Endometrium (tissue), 2 donors: ENCODE data around the gene ABCD1.
"Not testable (repeated sequence)": the region's sequence is repeated elsewhere in the genome, so short reads cannot be mapped to it uniquely, and the experiment has no call there.

Experiments used
- FAIRE-seq: peaks from 2 replicates; lab custom pipeline; 2012; peaks lifted over from hg19 to GRCh38; lab: Jason Lieb, UNC
- donor health status: control.
- donor health status: control.

Gene ABCD1

GRCh38 chrX:153734871-153735270 lies 10.2 kb downstream of the ABCD1 start:
- FAIRE-seq, result no peak

DNA sequence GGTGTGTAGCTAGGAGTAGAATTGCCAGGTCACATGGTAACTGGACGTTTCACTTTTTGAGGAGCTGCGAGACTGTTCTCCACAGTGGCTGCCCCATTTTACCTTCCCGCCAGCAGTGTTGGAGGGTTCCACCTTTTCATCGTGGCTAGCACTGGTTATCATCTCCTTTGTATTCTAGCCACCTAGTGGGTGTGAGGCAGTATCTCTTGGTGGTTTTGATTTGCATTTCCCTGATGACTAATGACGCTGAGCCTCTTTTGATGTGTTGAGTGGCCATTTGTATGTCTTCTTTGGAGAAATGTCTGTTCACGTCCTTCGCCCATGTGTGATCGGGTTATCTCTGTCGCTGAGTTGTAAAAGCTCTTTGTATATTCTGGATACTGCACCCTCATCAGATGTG lies 10.6 kb downstream of the ABCD1 start:
- no peak for FAIRE-seq

GRCh38 chrX:153736071-153736820 lies 11.6 kb downstream of the ABCD1 start:
- no peak for FAIRE-seq

GRCh38 chrX:153736871-153737441 lies 12.3 kb downstream of the ABCD1 start:
- no peak for FAIRE-seq

DNA sequence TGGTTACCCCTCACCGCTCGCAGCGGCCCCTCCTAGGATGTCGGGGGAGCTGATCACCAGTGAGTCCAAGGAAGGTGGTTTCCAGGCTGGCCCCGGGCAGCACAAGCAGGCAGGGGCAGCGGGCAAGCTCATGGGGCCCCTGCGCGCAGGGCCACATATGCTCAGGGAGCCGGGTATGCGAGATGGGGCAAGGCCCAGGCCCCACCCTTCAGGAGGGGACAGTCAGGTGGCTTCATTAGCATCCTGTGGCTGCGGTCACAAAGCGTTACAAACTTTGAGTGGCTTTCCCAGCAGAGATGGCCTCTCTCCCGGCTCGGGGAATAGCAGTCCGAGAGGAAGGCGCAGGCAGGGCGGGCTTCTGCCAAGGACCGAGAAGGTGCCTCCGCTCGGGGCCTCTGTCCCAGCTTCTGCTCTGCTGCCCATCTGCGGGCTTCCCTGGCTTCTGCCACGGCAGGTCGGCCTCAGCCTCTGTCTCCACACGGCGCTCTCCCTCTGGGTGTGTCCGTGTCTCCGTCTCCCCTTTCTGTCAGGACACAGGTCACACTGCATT lies 13.5 kb downstream of the ABCD1 start:
- FAIRE-seq, result no peak

DNA sequence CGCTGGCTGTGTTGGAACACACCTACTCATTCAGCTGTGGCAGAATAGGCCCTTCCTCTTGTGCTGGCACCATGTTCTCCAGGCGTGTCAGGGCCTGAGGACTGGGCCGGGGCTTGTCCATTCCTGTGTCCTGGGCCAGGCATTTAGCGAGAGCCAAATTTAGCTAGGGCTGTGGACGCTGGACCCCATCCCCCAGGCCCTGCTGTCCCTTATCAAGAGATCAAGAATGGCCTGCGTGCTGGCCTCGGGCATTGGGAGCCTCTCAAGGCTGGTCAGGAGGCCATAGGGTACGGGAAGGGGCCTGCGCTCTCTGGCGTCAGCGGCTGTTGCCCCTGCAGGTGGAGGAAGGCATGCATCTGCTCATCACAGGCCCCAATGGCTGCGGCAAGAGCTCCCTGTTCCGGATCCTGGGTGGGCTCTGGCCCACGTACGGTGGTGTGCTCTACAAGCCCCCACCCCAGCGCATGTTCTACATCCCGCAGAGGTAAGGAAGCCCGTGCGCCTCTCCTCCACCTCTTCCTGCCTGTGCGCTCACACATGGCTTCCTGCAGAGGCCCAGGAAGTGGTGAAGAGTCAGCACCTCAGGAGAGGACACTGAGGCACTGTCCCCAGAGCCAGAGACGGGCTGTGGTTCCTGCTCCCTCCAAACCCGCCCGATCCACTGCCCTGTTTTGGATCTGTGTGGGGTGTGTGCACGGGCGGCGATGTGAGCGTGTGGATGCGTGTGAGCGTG lies 15.3 kb downstream of the ABCD1 start:
- no peak for FAIRE-seq

DNA sequence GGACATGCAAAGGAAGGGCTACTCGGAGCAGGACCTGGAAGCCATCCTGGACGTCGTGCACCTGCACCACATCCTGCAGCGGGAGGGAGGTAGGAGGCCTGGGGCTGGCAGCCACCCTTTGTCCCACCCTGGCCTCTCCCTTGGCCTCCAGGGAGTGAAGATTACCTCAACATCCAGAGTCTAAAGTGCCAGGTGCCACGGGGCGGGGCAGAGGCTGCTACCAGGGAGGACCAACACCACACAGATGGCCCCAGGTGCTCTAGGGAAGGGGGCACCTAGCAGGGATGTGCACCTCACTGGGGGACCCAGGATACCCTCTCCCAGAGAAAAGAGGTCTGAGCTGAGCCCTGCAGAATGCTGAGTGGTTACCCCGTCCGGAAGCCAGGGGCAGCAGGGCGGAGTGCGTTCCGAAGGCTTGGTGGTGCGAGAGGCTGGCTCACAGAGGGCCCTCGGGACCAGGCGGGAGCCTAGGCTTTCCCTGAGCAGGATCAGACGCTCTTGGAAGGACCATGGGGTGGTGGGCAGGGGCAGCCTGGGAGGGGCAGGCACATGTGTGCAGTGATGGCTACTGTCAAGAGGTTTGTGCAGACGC lies 16.1 kb downstream of the ABCD1 start:
- FAIRE-seq, result no peak

DNA sequence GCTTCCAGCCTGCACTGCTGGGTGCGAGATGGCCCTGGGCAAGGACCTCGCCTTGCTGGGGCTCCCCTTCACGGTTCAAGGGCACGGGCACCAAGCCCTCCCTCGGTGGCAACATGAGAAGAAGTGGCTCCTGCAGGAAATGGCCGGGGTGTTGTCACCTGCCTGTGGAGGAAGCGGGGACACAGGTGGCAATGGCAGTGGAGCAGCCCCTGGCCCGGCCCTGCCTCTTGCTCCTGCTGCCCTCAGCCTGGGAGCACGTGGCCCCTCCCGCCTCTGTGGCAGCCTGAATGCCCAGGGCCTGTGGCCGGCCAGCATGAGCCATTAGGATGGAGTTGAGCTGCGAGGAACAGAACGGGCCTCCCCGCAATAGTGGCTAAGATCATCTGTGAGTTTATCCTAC lies 16.8 kb downstream of the ABCD1 start:
- FAIRE-seq, result no peak

DNA sequence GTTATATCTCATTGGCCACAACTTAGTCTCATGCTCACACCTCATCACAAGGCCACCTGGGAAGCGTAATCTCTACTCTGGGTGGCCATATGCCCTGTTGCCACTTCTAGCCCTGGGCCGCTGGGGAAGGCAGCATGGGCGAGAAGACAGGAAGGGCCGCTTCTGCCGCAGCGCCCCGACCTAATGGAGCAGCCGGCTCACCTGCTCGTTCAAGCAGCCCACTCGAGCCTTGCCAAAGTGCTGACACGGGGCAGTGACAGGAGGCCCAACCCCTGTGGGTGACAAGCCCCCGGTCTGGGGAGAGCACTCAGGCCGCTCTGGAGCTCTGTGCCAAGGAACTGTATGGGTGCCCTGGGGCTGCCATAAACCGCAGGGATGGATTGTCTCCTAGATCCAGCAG lies 17.5 kb downstream of the ABCD1 start:
- FAIRE-seq, result not testable (repeated sequence)

DNA sequence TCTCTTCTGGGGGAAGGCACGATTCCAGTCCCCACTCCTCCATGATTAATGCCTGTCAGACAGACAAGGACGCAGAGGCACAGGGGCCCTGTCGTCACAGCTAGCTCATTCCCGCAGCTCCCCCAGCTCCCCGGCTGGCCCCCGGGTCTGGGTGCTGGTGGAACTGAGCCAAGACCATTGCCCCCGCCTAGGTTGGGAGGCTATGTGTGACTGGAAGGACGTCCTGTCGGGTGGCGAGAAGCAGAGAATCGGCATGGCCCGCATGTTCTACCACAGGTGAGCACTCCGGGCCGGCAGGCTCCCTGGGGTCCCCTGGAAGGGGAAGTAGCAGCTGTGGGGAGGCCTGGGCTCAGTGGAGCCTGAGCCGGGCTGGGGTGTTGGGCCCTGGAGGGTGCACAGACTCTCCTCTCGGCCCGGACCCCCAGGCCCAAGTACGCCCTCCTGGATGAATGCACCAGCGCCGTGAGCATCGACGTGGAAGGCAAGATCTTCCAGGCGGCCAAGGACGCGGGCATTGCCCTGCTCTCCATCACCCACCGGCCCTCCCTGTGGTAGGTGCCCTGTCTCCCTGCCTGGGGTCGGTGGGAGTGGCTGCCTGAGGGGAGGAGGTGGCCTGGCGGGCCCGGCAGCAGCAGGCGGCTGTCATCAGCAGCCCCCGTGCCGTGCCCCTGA lies 18.3 kb downstream of the ABCD1 start:
- not testable (repeated sequence) for FAIRE-seq

DNA sequence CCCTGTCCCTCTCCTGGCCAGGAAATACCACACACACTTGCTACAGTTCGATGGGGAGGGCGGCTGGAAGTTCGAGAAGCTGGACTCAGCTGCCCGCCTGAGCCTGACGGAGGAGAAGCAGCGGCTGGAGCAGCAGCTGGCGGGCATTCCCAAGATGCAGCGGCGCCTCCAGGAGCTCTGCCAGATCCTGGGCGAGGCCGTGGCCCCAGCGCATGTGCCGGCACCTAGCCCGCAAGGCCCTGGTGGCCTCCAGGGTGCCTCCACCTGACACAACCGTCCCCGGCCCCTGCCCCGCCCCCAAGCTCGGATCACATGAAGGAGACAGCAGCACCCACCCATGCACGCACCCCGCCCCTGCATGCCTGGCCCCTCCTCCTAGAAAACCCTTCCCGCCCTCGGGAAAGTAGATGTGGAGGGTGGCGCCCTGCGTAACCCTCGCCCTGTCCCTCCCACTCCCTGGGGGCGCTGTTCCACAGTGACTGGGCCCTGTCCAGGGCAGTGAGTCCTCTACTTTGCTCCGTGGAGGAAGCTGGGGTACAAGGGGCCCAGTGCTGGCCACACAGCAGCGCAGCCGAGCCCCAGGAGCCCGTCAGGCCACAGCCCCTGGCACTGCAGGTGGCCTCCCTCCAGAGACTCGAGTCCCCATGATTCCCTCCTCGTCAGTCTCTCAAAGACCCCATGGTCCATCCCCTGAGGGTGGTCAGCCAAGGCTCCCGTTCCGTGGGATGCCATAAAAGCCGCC lies 19.0 kb downstream of the ABCD1 start:
- FAIRE-seq, result not testable (repeated sequence)

GRCh38 chrX:153744210-153745066 lies 19.8 kb downstream of the ABCD1 start:
- FAIRE-seq, result no peak

- FAIRE-seq, result not testable (repeated sequence)
Measured at GRCh38 chrX:153745067-153745433, 20.4 kb downstream of the ABCD1 start.

- no peak for FAIRE-seq
Measured at GRCh38 chrX:153746359-153746758, 21.7 kb downstream of the ABCD1 start.

DNA sequence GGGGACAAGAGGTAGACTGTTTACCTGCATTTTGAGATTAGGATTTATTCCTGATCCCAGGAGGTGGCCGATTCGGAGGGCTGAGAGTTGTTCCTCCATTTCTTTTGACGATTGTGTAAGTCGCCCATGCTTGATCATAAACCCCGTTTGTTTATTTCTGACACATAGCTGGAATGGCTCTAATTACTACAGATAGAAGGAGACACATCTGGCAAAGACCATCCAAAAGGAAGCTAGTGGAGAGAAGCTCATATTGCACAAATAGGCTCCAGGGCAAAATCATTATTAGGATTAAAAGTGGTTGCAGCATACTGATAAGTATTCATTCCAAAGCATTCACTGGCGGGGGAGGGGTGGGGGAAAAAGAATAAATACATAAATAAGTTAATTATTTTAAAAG lies 22.3 kb downstream of the ABCD1 start:
- not testable (repeated sequence) for FAIRE-seq

- not testable (repeated sequence) for FAIRE-seq
Measured at GRCh38 chrX:153749017-153749416, 24.4 kb downstream of the ABCD1 start.

- no peak for FAIRE-seq
Measured at GRCh38 chrX:153750127-153750774, 25.6 kb downstream of the ABCD1 start.

DNA sequence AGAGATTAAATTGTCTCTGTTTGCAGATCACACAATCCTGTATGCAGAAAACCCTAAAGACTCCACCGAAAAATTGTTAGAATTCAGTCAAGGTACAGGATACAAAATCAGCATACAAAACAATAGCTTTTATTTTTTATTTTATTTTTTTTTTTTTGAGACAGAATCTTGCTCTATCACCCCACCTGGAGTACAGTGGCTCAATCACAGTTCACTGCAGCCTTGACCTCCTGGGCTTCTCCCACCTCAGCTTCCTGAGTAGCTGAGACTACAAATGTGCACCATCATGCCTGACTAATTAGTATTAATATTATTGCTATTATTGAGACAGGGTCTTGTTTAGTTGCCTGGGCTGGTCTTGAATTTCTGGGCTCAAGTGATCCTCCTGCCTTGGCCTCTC lies 30.5 kb downstream of the ABCD1 start:
- FAIRE-seq, result no peak

DNA sequence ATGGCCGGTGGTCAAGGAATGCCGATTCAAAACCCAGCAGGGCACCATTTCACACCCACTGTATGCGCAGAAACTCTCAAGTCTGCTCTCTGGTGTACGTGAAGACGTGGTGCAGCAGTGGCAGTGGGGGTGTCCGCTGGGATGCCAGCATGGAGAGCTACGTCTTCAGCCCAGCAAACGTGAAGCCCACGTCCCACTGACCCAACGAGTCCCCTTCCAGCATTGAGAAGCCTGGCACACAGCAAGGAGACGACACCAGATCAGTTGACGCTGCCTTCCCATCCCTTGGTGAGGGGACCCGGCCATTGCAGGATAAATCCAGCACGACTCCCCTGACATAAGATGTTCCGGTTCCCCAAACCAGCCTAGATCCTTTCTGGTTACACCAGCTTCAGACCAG lies 37.2 kb downstream of the ABCD1 start:
- FAIRE-seq, result no peak

GRCh38 chrX:153762626-153763173 lies 38.0 kb downstream of the ABCD1 start:
- no peak for FAIRE-seq
